Bladder microvascular endothelial cell (primary cell): ENCODE results near the gene CLDN34. TPM values are rescaled to one million over a fixed set of nuclear protein-coding genes. Genes with fewer than 3 reads are reported as not detected.

ENCODE experiments used
- total RNA-seq: library from RNA; depleted of rRNA; stranded (reverse); fragments of >200 nt; gene quantifications from 2 replicates; pipeline ENCODE4 v1.2.3, GENCODE V29; 2014

Gene CLDN34, protein sequence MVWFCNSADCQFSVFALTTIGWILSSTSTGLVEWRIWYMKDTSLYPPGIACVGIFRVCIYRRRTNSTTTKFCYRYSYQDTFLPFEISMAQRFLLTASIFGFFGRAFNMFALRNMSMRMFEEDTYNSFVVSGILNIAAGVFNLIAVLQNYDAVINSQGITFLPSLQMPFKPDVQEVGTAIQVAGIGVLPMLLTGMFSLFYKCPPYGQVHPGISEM
- total RNA-seq: 0.25 TPM in 1 of 2 replicates, not detected in the other

DNA sequence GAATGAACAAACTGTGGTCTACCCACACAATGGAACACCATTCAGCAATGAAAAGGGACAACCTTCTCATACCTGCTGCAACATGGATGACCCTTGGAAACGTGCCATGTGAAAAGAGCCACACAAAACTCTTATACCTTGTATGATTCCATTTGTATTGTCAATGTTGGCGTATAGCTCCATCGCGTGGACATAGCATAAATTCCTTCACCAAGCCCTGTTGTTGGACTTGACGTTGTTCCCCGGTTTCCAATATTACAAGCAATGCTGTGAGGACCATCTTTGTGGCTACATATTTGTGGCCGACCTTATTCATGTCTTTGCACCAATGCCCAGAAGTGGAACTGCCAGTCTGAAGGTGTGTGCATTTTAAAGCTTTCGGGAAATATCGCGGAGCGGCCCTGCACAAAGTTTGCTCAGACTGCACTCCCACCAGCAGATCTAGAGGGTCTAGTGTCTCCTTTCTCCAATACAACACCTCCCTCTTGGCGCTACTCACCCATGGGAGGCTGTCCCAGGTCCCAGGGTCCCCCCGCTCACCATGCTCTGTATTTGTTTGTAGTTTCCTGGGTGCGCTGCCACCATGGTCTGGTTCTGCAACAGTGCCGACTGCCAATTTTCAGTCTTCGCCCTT, at the start of gene CLDN34:
TSS of gene CLDN34 (plus strand) at position 584 of the 634 bp plus-strand sequence. CDS start at position 584, 0 bp downstream.

Other genes with a start within 250 kb of the CLDN34 start
- gene GPR143, start 201.5 kb upstream of the CLDN34 start, total RNA-seq: 1.5 and 2.0 TPM in 2 replicates
- 3.7 and 11.0 TPM in 2 replicates for gene SHROOM2, start 180.9 kb upstream of the CLDN34 start, total RNA-seq
- gene CLCN4, start 189.6 kb downstream of the CLDN34 start, total RNA-seq: 3.1 and 8.3 TPM in 2 replicates